H1 (cell line): ENCODE results near the gene DND1. TPM values are rescaled to one million over a fixed set of nuclear protein-coding genes. Genes with fewer than 3 reads are reported as not detected.

Experiments used
- CTCF ChIA-PET: fragments of 300-600 bp; sonication (Branson Sonifier 250); formaldehyde crosslinking; loops from one replicate; lab custom pipeline; 2021; ENCODE audit not compliant: partially characterized antibody; lab: Charles Lee
- POLR2A ChIA-PET: fragments of 300-600 bp; sonication (Branson Sonifier 250); formaldehyde crosslinking; loops from one replicate; lab custom pipeline; 2021; ENCODE audit warnings: inconsistent platforms; ENCODE audit not compliant: partially characterized antibody; lab: Charles Lee
- DNase-seq, 2 experiments: peaks; one replicate each; pipeline versions ENCODE4 v3.0.0 to v3.0.0-alpha.2; 2010 to 2022; ENCODE audit warnings: low spot score in 2 of 2, low read depth in 1 of 2, mixed read lengths in 1 of 2
- FAIRE-seq: peaks from 2 replicates; lab custom pipeline; 2011; peaks lifted over from hg19 to GRCh38; lab: Jason Lieb, UNC
- H2AFZ ChIP-seq: 2 replicates; pipeline ENCODE4 v1.8.1; 2012; ENCODE audit warnings: low read length, inconsistent platforms
- H2AK5ac ChIP-seq: 2 replicates; pipeline ENCODE4 v1.6.1; 2013; ENCODE audit warnings: low read depth, low read length
- H2BK120ac ChIP-seq: replicated peaks from 2 replicates; pipeline ENCODE3; 2013; ENCODE audit warnings: low read depth, low read length, inconsistent platforms
- H2BK12ac ChIP-seq: 2 replicates; pipeline ENCODE4 v1.6.1; 2013; ENCODE audit warnings: low read depth, low read length
- H2BK15ac ChIP-seq: 2 replicates; pipeline ENCODE4 v1.6.1; 2013; ENCODE audit warnings: low read length
- H2BK20ac ChIP-seq: 2 replicates; pipeline ENCODE4 v1.6.1; 2013; ENCODE audit warnings: low read length
- H2BK5ac ChIP-seq: 2 replicates; pipeline ENCODE4 v1.6.1; 2013; ENCODE audit warnings: low read depth, low read length
- H3K14ac ChIP-seq: 2 replicates; pipeline ENCODE4 v1.6.1; 2013; ENCODE audit warnings: inconsistent platforms; ENCODE audit not compliant: insufficient read length
- H3K18ac ChIP-seq: 2 replicates; pipeline ENCODE4 v1.6.1; 2013; ENCODE audit warnings: low read length; ENCODE audit errors: extremely low read depth
- H3K23ac ChIP-seq: 2 replicates; pipeline ENCODE4 v1.6.1; 2013; ENCODE audit warnings: inconsistent platforms; ENCODE audit not compliant: insufficient read length
- H3K23me2 ChIP-seq: 2 replicates; pipeline ENCODE4 v1.6.1; 2013; ENCODE audit warnings: low read depth, low read length
- H3K27ac ChIP-seq: 2 replicates; pipeline ENCODE4 v1.6.1; 2011; ENCODE audit warnings: low read depth, low read length, inconsistent platforms
- H3K27me3 ChIP-seq, 4 experiments: replicated peaks in 1 of 4; 1 replicate in 1 of 4; 2 replicates in 3 of 4; pipeline versions ENCODE4 v1.6.1 to v1.8.1; 2011 to 2013; ENCODE audit warnings: low read length in 3 of 4, mild to moderate bottlenecking in 3 of 4, inconsistent platforms in 2 of 4, mixed read lengths in 2 of 4, moderate library complexity in 1 of 4; ENCODE audit not compliant: control insufficient read depth in 3 of 4, insufficient read depth in 3 of 4; ENCODE audit errors: extremely low read depth in 1 of 4
- H3K36me3 ChIP-seq, 4 experiments: 2 replicates each; pipeline versions ENCODE4 v1.6.1 to v1.8.1; 2011 to 2013; ENCODE audit warnings: mild to moderate bottlenecking in 4 of 4, low read length in 3 of 4, moderate library complexity in 2 of 4, control low read depth in 1 of 4, inconsistent platforms in 1 of 4; ENCODE audit not compliant: insufficient read depth in 4 of 4, control insufficient read depth in 2 of 4
- H3K4ac ChIP-seq: replicated peaks from 2 replicates; pipeline ENCODE3; 2013; ENCODE audit warnings: low read length, low read depth, mixed read lengths, inconsistent platforms; ENCODE audit not compliant: insufficient read length
- H3K4me1 ChIP-seq, 4 experiments: replicated peaks in 1 of 4; 1 replicate in 1 of 4; 2 replicates in 3 of 4; pipeline versions ENCODE4 v1.6.1 to v1.8.1; 2011 to 2013; ENCODE audit warnings: low read length in 3 of 4, inconsistent platforms in 2 of 4, mixed read lengths in 1 of 4; ENCODE audit not compliant: insufficient read depth in 4 of 4, control insufficient read depth in 3 of 4
- H3K4me2 ChIP-seq, 2 experiments: 2 replicates each; pipeline versions ENCODE4 v1.6.1 to v1.8.1; 2011 to 2013; ENCODE audit warnings: low read depth in 2 of 2, low read length in 2 of 2, control low read depth in 1 of 2, inconsistent platforms in 1 of 2, mild to moderate bottlenecking in 1 of 2; ENCODE audit not compliant: insufficient read depth in 1 of 2
- H3K4me3 ChIP-seq, 4 experiments: fragments of 200-600, 300-600 bp in 1 of 4; sonication (generic), shearing (Covaris generic), sonication (Bioruptor Twin) in 1 of 4; 2 replicates each; pipeline versions ENCODE4 v1.5.1 to v1.8.1; 2011 to 2016; ENCODE audit warnings: low read length in 4 of 4, low read depth in 3 of 4, control low read depth in 2 of 4, inconsistent platforms in 2 of 4, mild to moderate bottlenecking in 2 of 4, mixed read lengths in 1 of 4, moderate library complexity in 1 of 4; ENCODE audit not compliant: insufficient read depth in 2 of 4; ENCODE audit errors: extremely low read depth in 1 of 4
- H3K56ac ChIP-seq: replicated peaks from 2 replicates; pipeline ENCODE3; 2013; ENCODE audit warnings: low read depth, mild to moderate bottlenecking, mixed read lengths, low read length, inconsistent platforms; ENCODE audit not compliant: insufficient read length
- H3K79me1 ChIP-seq: 2 replicates; pipeline ENCODE4 v1.6.1; 2013; ENCODE audit warnings: low read depth, low read length, control low read depth
- H3K79me2 ChIP-seq, 2 experiments: 2 replicates each; pipeline versions ENCODE4 v1.6.1 to v1.8.1; 2012 to 2013; ENCODE audit warnings: low read length in 2 of 2, mild to moderate bottlenecking in 2 of 2, inconsistent platforms in 1 of 2; ENCODE audit not compliant: insufficient read depth in 2 of 2, control insufficient read depth in 1 of 2
- H3K9ac ChIP-seq, 4 experiments: replicated peaks in 1 of 4; 1 replicate in 1 of 4; 2 replicates in 3 of 4; pipeline versions ENCODE4 v1.6.1 to v1.8.1; 2011 to 2013; ENCODE audit warnings: low read depth in 3 of 4, low read length in 3 of 4, control low read depth in 2 of 4, mild to moderate bottlenecking in 2 of 4, moderate library complexity in 2 of 4, inconsistent platforms in 1 of 4; ENCODE audit errors: extremely low read depth in 1 of 4
- H3K9me3 ChIP-seq, 2 experiments: 2 replicates each; pipeline versions ENCODE4 v1.6.1 to v1.8.1; 2012 to 2013; ENCODE audit warnings: mild to moderate bottlenecking in 2 of 2, moderate library complexity in 2 of 2, control low read depth in 1 of 2, inconsistent platforms in 1 of 2, low read depth in 1 of 2, low read length in 1 of 2, mixed read lengths in 1 of 2; ENCODE audit not compliant: insufficient read depth in 2 of 2
- H4K20me1 ChIP-seq, 2 experiments: replicated peaks in 1 of 2; 2 replicates each; pipeline versions ENCODE3 to v1.8.1; 2011 to 2013; ENCODE audit warnings: inconsistent platforms in 2 of 2, low read length in 2 of 2, mild to moderate bottlenecking in 1 of 2; ENCODE audit not compliant: insufficient read depth in 2 of 2, control insufficient read depth in 1 of 2
- H4K5ac ChIP-seq: 2 replicates; pipeline ENCODE4 v1.6.1; 2013; ENCODE audit warnings: low read length, low read depth, mixed read lengths, inconsistent platforms; ENCODE audit not compliant: insufficient read length
- H4K8ac ChIP-seq: 2 replicates; pipeline ENCODE4 v1.8.0; 2013; ENCODE audit warnings: mild to moderate bottlenecking, moderate library complexity, low read length, inconsistent platforms; ENCODE audit not compliant: insufficient read depth; ENCODE audit errors: extremely low read depth
- H4K91ac ChIP-seq: replicated peaks from 2 replicates; pipeline ENCODE3; 2013; ENCODE audit warnings: low read length, mixed read lengths, inconsistent platforms; ENCODE audit not compliant: insufficient read length
- ASH2L ChIP-seq: fragments of 200-600, 300-600 bp; sonication (generic); IDR thresholded peaks from one replicate; pipeline ENCODE4 v1.7.1; 2017; ENCODE audit warnings: low read length
- BCL11A ChIP-seq, 2 experiments: IDR thresholded peaks; one replicate each; pipeline ENCODE4 v1.6.1; 2011; ENCODE audit warnings: low read depth in 2 of 2, low read length in 2 of 2, mild to moderate bottlenecking in 2 of 2
- CBX5 ChIP-seq: fragments of 300-800, 300-1000 bp; sonication (generic); IDR thresholded peaks from 2 replicates; pipeline ENCODE4 v1.7.1; 2016; ENCODE audit warnings: antibody characterized with exemption, low read length, low read depth
- CTBP2 ChIP-seq: IDR thresholded peaks from 2 replicates; pipeline ENCODE4 v1.7.0; 2011; ENCODE audit warnings: borderline replicate concordance, mild to moderate bottlenecking, moderate library complexity, mixed read lengths, low read length; ENCODE audit not compliant: insufficient read depth, insufficient read length
- GTF2F1 ChIP-seq: IDR thresholded peaks from 2 replicates; pipeline ENCODE4 v1.6.1; 2012; ENCODE audit warnings: low read depth, low read length, improper control_type of control experiment, borderline replicate concordance
- HDAC2 ChIP-seq, 2 experiments: fragments of 300-600 bp in 1 of 2; sonication (generic) in 1 of 2; IDR thresholded peaks; 2 replicates each; pipeline ENCODE4 v1.6.1; 2011 to 2012; ENCODE audit warnings: low read depth in 2 of 2, low read length in 2 of 2, mild to moderate bottlenecking in 2 of 2, moderate library complexity in 2 of 2, borderline replicate concordance in 1 of 2, inconsistent platforms in 1 of 2
- JUND ChIP-seq: IDR thresholded peaks from 2 replicates; pipeline ENCODE4 v1.6.1; 2011; ENCODE audit warnings: mild to moderate bottlenecking, improper control_type of control experiment, low read length
- KDM1A ChIP-seq: fragments of 200-600, 300-600 bp; sonication (generic); IDR thresholded peaks from 2 replicates; pipeline ENCODE4 v1.7.1; 2016; ENCODE audit warnings: mild to moderate bottlenecking, low read length, borderline replicate concordance
- KDM4A ChIP-seq: IDR thresholded peaks from one replicate; pipeline ENCODE4 v1.7.1; 2012; ENCODE audit warnings: low read depth, mild to moderate bottlenecking, moderate library complexity, low read length, inconsistent platforms; ENCODE audit not compliant: severe bottlenecking
- NRF1 ChIP-seq: IDR thresholded peaks from 2 replicates; pipeline ENCODE4 v1.6.1; 2011; ENCODE audit warnings: mild to moderate bottlenecking, low read depth, low read length, improper control_type of control experiment
- RAD21 ChIP-seq, 2 experiments: IDR thresholded peaks in 1 of 2; conservative IDR thresholded peaks in 1 of 2; 2 replicates each; pipeline ENCODE4 v1.6.1; 2011; ENCODE audit warnings: low read depth in 2 of 2, low read length in 2 of 2, improper control_type of control experiment in 1 of 2, inconsistent platforms in 1 of 2, mild to moderate bottlenecking in 1 of 2, moderate library complexity in 1 of 2
- RFX5 ChIP-seq: IDR thresholded peaks from 2 replicates; pipeline ENCODE4 v1.6.1; 2011; ENCODE audit warnings: low read depth, low read length, improper control_type of control experiment, borderline replicate concordance
- WGBS, 2 experiments: shearing (Covaris generic) in 1 of 2; methylation state at CpG; one replicate each; pipeline versions ENCODE4 v1.1.6 to v1.1.7; 2013 to 2015; ENCODE audit warnings: low lambda C conversion rate in 2 of 2, mixed read lengths in 2 of 2, inconsistent platforms in 1 of 2, low coverage in 1 of 2, missing lambda C conversion rate in 1 of 2; ENCODE audit not compliant: insufficient replicate concordance in 2 of 2, insufficient coverage in 1 of 2, insufficient read length in 1 of 2; ENCODE audit errors: extremely low coverage in 1 of 2, missing lambda C conversion rate in 1 of 2; 5-methylcytosine and 5-hydroxymethylcytosine counted together
- polyA plus RNA-seq, 7 experiments: library from polyadenylated mRNA; depleted of rRNA in 3 of 7; stranded (reverse) in 5 of 7; unstranded in 2 of 7; fragments of >200 nt in 5 of 7; fragments of 200-250 nt in 2 of 7; gene quantifications; 1 replicate in 5 of 7; 2 replicates in 1 of 7; 4 replicates in 1 of 7; pipeline versions ENCODE4 v1.2.1 to v1.2.3, GENCODE V29; 2011 to 2013; ENCODE audit warnings: missing spikeins in 2 of 7, mixed read lengths in 2 of 7
- total RNA-seq: library from RNA; stranded (reverse); fragmentation: NEBNext Ultra II Directional; extraction: Animal tissue kit (Norgen Biotek cat#: 25700); gene quantifications from 2 replicates; pipeline ENCODE4 v1.2.1, GENCODE V29; 2021

The DND1 gene
- total and polyA plus RNA-seq, 2 of the 8 experiments (the other 6 are each of a cell fraction or from before 2014, with no cell fraction given) = 0.41 to 2.1 TPM

GRCh38 chr5:140690376-140690932, 17.1 kb upstream of the DND1 start:
- FAIRE-seq = no peak
- Histone ChIP-seq H3K36me3 (peaks cover 2 to 21% (median 14%) of the 10 kb centered on the region in 4 experiments; a peak in 7 of 8 replicates), H3K9me3 (no peaks in the 10 kb centered on the region), H2BK15ac (no peak overlapping the region), H4K5ac (no peak overlapping the region), H4K91ac (no peak overlapping the region), H2BK120ac (no peak overlapping the region), H3K79me2 (peaks cover 0 to 25% of the 10 kb centered on the region in 2 experiments; a peak in 2 of 4 replicates), H3K4me1 (no peaks in the 10 kb centered on the region; a peak in 1 of 7 replicates), H2BK12ac (no peak overlapping the region), H3K4ac (no peak overlapping the region), H2BK5ac (no peak overlapping the region), H2AFZ (peak overlapping the region; percentile 98; the same call in 1 of the 2 replicates), H3K27me3 (no peaks in the 10 kb centered on the region), H3K14ac (no peak overlapping the region), H3K4me2 (peak overlapping the region; percentile 82 to 91), H3K4me3 (peak overlapping the region; percentile 76 to 98 (median 88)), H3K23me2 (peaks cover 7% of the 10 kb centered on the region; the same call in 1 of the 2 replicates), H2AK5ac (no peak overlapping the region), H3K27ac (no peak overlapping the region), H3K9ac (peak overlapping the region in 3 of 4 experiments; percentile 68 to 88 (median 77); a peak in 6 of 7 replicates), H3K79me1 (peaks cover 4% of the 10 kb centered on the region), H4K8ac (no peak overlapping the region), H3K18ac (no peak overlapping the region), H4K20me1 (peaks cover 1 to 4% of the 10 kb centered on the region in 2 experiments), H3K23ac (no peak overlapping the region), H3K56ac (no peak overlapping the region), H2BK20ac (no peak overlapping the region)
- ChIA-PET CTCF (interaction anchor here (0.6 to 1.7 kb wide), 9 partner anchors 8 to 1057 kb away, joined by 3 to 11 read pairs (median 4); partner anchors contain the start of genes IK and NDUFA2), POLR2A (interaction anchor here (0.5 to 7.5 kb wide), 16 partner anchors 8 to 142 kb away, joined by 3 to 85 read pairs (median 5); partner anchors contain the start of genes DND1, IK, NDUFA2 and SRA1)
- DNase-seq = no peak
- 70% methylated on average over 8 of the region's 8 CpGs; no CpG with 5 or more reads in 1 of the 2 experiments for WGBS, 2 experiments
- no peak for TF ChIP-seq GTF2F1
- TF ChIP-seq CBX5 = no peak
- no peak for TF ChIP-seq CTBP2
- no peak for TF ChIP-seq RFX5
- no peak for TF ChIP-seq KDM1A
- TF ChIP-seq ASH2L = no peak
- TF ChIP-seq BCL11A (IDR thresholded peaks at IDR 0.05; ENCODE audit: low read depth in 2 of 2, low read length in 2 of 2) = no peak
- no peak for TF ChIP-seq NRF1
- no peak for TF ChIP-seq HDAC2 (IDR thresholded peaks at IDR 0.05; ENCODE audit: borderline replicate concordance in 1 of 2, low read depth in 2 of 2, low read length in 2 of 2)
- no peak for TF ChIP-seq KDM4A
- no peak for TF ChIP-seq RAD21 (IDR thresholded peaks at IDR 0.05 in 1 of 2, conservative IDR thresholded peaks at IDR 0.05 in 1 of 2; ENCODE audit: low read depth in 2 of 2, low read length in 2 of 2)
- TF ChIP-seq JUND = no peak
